GM12878 (cell line): ENCODE results near the gene PCDHGB2. TPM values are rescaled to one million over a fixed set of nuclear protein-coding genes. Genes with fewer than 3 reads are reported as not detected.

Source experiments
- ATAC-seq: fragments of 200-7000 bp; cut with Tn5 transposase; 3 replicates; pipeline ENCODE4 v1.9.1; 2020; ENCODE audit warnings: mild to moderate bottlenecking, moderate library complexity
- BruUV-seq: library from RNA; stranded (reverse); fragments of 400-500 nt; replicated peaks from 2 replicates; lab custom pipeline; 2021; lab: Mats Ljungman, UMichigan
- CTCF ChIA-PET: fragments of 300-600 bp; sonication (Branson Sonifier 250); formaldehyde crosslinking; extraction: SDS; loops from one replicate; lab custom pipeline; 2021; ENCODE audit warnings: inconsistent platforms; lab: Yijun Ruan, JAX
- POLR2A ChIA-PET: fragments of 350-600 bp; formaldehyde crosslinking; extraction: SDS; loops from one replicate; lab custom pipeline; 2021; ENCODE audit warnings: inconsistent platforms; lab: Charles Lee
- RAD21 ChIA-PET: fragments of 300-600 bp; sonication (Branson Sonifier 250); formaldehyde crosslinking; loops from one replicate; lab custom pipeline; 2023; ENCODE audit warnings: antibody characterized with exemption; ENCODE audit not compliant: unreplicated experiment; lab: Charles Lee
- SMC1A ChIA-PET: fragments of 300-600 bp; sonication (Branson Sonifier 250); formaldehyde crosslinking; loops from one replicate; lab custom pipeline; 2023; ENCODE audit not compliant: unreplicated experiment, uncharacterized antibody; lab: Charles Lee
- DNase-seq: peaks from one replicate; pipeline ENCODE4 v3.0.0-alpha.2; 2011; ENCODE audit warnings: low read depth, low spot score
- FAIRE-seq: peaks from 3 replicates; lab custom pipeline; 2011; peaks lifted over from hg19 to GRCh38; lab: Jason Lieb, UNC
- H2AFZ ChIP-seq: 2 replicates; pipeline ENCODE4 v1.6.0; 2011; ENCODE audit warnings: low read depth, low read length, control low read depth; ENCODE audit not compliant: control insufficient read depth
- H3K27ac ChIP-seq: 2 replicates; pipeline ENCODE4 v1.5.1; 2011; ENCODE audit warnings: control low read depth; ENCODE audit not compliant: control insufficient read depth, insufficient read depth
- H3K27me3 ChIP-seq, 2 experiments: replicated peaks in 1 of 2; 2 replicates each; pipeline versions ENCODE4 v1.6.0 to v1.6.1; 2011; ENCODE audit warnings: low read length in 1 of 2; ENCODE audit not compliant: control insufficient read depth in 2 of 2, insufficient read depth in 2 of 2
- H3K36me3 ChIP-seq, 2 experiments: 2 replicates each; pipeline ENCODE4 v1.5.1; 2011; ENCODE audit warnings: low read length in 1 of 2; ENCODE audit not compliant: control insufficient read depth in 2 of 2, insufficient read depth in 2 of 2
- H3K4me1 ChIP-seq: 2 replicates; pipeline ENCODE4 v1.6.1; 2011; ENCODE audit warnings: mild to moderate bottlenecking, low read length, moderate library complexity, mixed read lengths; ENCODE audit not compliant: control insufficient read depth, insufficient read depth
- H3K4me2 ChIP-seq: 2 replicates; pipeline ENCODE4 v1.6.0; 2011; ENCODE audit warnings: control low read depth; ENCODE audit not compliant: control insufficient read depth, insufficient read depth
- H3K4me3 ChIP-seq: fragments of 200-600 bp; sonication (generic); 2 replicates; pipeline ENCODE4 v1.5.1; 2016
- H3K79me2 ChIP-seq: 2 replicates; pipeline ENCODE4 v1.6.0; 2011; ENCODE audit warnings: low read length; ENCODE audit not compliant: control insufficient read depth, insufficient read depth
- H3K9ac ChIP-seq: 2 replicates; pipeline ENCODE4 v1.8.0; 2011; ENCODE audit warnings: low read length, control low read depth, mixed read lengths; ENCODE audit not compliant: control insufficient read depth, insufficient read depth
- H3K9me3 ChIP-seq: replicated peaks from 3 replicates; pipeline ENCODE4 v1.5.1; 2011; ENCODE audit warnings: mild to moderate bottlenecking, low read length; ENCODE audit not compliant: control insufficient read depth, insufficient read depth
- H4K20me1 ChIP-seq: 2 replicates; pipeline ENCODE4 v1.6.0; 2011; ENCODE audit not compliant: control insufficient read depth, insufficient read depth
- BCL11A ChIP-seq: IDR thresholded peaks from 2 replicates; pipeline ENCODE4 v1.6.1; 2011; ENCODE audit warnings: low read depth, low read length
- EZH2 ChIP-seq: IDR thresholded peaks from 2 replicates; pipeline ENCODE4 v1.6.1; 2012; ENCODE audit warnings: low read depth, mild to moderate bottlenecking, control low read depth, inconsistent platforms, low read length, borderline replicate concordance; ENCODE audit not compliant: control insufficient read depth
- FOXK2 ChIP-seq: fragments of 450-650 bp; IDR thresholded peaks from 2 replicates; pipeline ENCODE4 v1.6.1; 2017; ENCODE audit warnings: mild to moderate bottlenecking, moderate library complexity
- JUND ChIP-seq: IDR thresholded peaks from 2 replicates; pipeline ENCODE4 v1.6.1; 2012; ENCODE audit warnings: low read depth, mild to moderate bottlenecking, low read length, improper control_type of control experiment, moderate library complexity
- MYB ChIP-seq: fragments of 150-350 bp; IDR thresholded peaks from 2 replicates; pipeline ENCODE4 v1.6.1; 2014; ENCODE audit warnings: mild to moderate bottlenecking, low read depth, low read length, borderline replicate concordance
- NR2C2 ChIP-seq: IDR thresholded peaks from 2 replicates; pipeline ENCODE4 v1.6.1; 2011; ENCODE audit warnings: borderline replicate concordance, low read depth; ENCODE audit not compliant: control insufficient read depth, insufficient read length
- SRF ChIP-seq, 2 experiments: IDR thresholded peaks; 2 replicates each; pipeline ENCODE4 v1.6.1; 2011; ENCODE audit warnings: low read depth in 2 of 2, low read length in 2 of 2, mild to moderate bottlenecking in 1 of 2, moderate library complexity in 1 of 2
- SUPT20H ChIP-seq: IDR thresholded peaks from 2 replicates; pipeline ENCODE4 v1.6.1; 2011; ENCODE audit warnings: low read depth, mild to moderate bottlenecking, low read length, moderate library complexity, borderline replicate concordance; ENCODE audit not compliant: control insufficient read depth
- TBL1XR1 ChIP-seq: IDR thresholded peaks from 2 replicates; pipeline ENCODE4 v1.6.1; 2012; ENCODE audit warnings: low read depth, low read length, improper control_type of control experiment
- ZNF207 ChIP-seq: fragments of 450-650 bp; IDR thresholded peaks from 2 replicates; pipeline ENCODE4 v1.6.1; 2014; ENCODE audit warnings: antibody characterized with exemption, mild to moderate bottlenecking, borderline replicate concordance
- WGBS: methylation state at CpG from one replicate; pipeline ENCODE4 v1.1.6; 2016; ENCODE audit warnings: low lambda C conversion rate; ENCODE audit not compliant: insufficient replicate concordance, insufficient coverage; ENCODE audit errors: missing lambda C conversion rate; 5-methylcytosine and 5-hydroxymethylcytosine counted together
- in situ Hi-C: fragments of 300-500 bp; cut with MboI; formaldehyde crosslinking; loops from 9 replicates; pipeline ENCODE4 v1.14.3; 2018; ENCODE audit warnings: mixed read lengths
- intact Hi-C: fragments of 100-400 bp; cut with micrococcal nuclease; formaldehyde crosslinking; loops from one replicate; pipeline ENCODE4 v1.14.2; 2022; ENCODE audit not compliant: unreplicated experiment
- polyA plus RNA-seq, 11 experiments: library from polyadenylated mRNA; depleted of rRNA in 4 of 11; unstranded in 6 of 11; stranded (reverse) in 5 of 11; fragments of >200 nt; fragmentation: Nextera tagmentation in 4 of 11; fragmentation: Illumina TruSeq in 1 of 11; extraction: Ambion mirVana in 4 of 11; extraction: Trizol in 1 of 11; gene quantifications; 1 replicate in 1 of 11; 2 replicates in 10 of 11; pipeline versions ENCODE4 v1.2.1 to v1.2.3, GENCODE V29; 2011 to 2016; ENCODE audit warnings: inconsistent platforms in 2 of 11, missing spikeins in 2 of 11, low read depth in 1 of 11
- total RNA-seq, 4 experiments: library from RNA; depleted of rRNA in 3 of 4; stranded (reverse); fragments of >200 nt in 3 of 4; fragmentation: Illumina TruSeq in 1 of 4; extraction: Trizol in 1 of 4; gene quantifications; 2 replicates each; pipeline versions ENCODE4 v1.2.1 to v1.2.3, GENCODE V29; 2013 to 2021
- TF ChIP-seq, protein P1 (sequence below): fragments of 450-650 bp; IDR thresholded peaks from 2 replicates; pipeline ENCODE4 v1.6.1; 2017; ENCODE audit warnings: mild to moderate bottlenecking, low read depth, inconsistent platforms; ENCODE audit not compliant: poor library complexity, severe bottlenecking
- TF ChIP-seq, protein P2 (sequence below): fragments of 450-650 bp; conservative IDR thresholded peaks from 2 replicates; pipeline ENCODE4 v1.6.1; 2017; ENCODE audit warnings: mild to moderate bottlenecking, moderate library complexity
- TF ChIP-seq, protein P3 (sequence below): IDR thresholded peaks from 2 replicates; pipeline ENCODE4 v1.6.1; 2012; ENCODE audit warnings: low read depth, low read length, improper control_type of control experiment
- TF ChIP-seq, protein P4 (sequence below): IDR thresholded peaks from 2 replicates; pipeline ENCODE4 v1.6.1; 2011; ENCODE audit warnings: borderline replicate concordance, low read depth, mild to moderate bottlenecking, moderate library complexity, low read length; ENCODE audit not compliant: insufficient read depth, poor library complexity, severe bottlenecking

The PCDHGB2 gene
- total and polyA plus RNA-seq, 10 of the 15 experiments (the other 5 are each of a cell fraction or from before 2014, with no cell fraction given): 0.06 to 0.38 (median 0.19) TPM; not detected in 2

DNA sequence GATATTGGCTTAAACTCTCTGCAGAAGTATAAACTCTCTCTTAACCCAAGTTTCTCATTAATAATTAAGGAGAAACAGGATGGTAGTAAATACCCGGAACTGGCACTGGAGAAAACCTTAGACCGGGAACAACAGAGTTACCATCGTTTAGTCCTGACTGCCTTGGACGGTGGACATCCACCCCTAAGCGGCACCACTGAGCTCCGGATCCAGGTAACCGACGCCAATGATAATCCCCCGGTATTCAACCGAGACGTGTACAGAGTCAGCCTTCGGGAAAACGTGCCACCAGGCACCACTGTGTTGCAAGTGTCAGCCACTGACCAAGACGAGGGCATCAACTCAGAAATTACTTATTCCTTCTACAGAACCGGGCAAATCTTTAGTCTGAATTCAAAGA lies 38.8 kb downstream of the PCDHGB2 start:
- ChIA-PET POLR2A (no interaction called here), CTCF (interaction anchor here (0.9 to 1.7 kb wide), 3 partner anchors 14 to 136 kb away, joined by 3 to 8 read pairs (median 3); partner anchors contain the start of gene PCDHGA10), RAD21 (interaction anchor here (1.4 kb wide), 1 partner anchor 14 kb away, joined by 4 read pairs; the partner anchor contains the start of gene PCDHGA10), SMC1A (no interaction called here)
- TF ChIP-seq BCL11A (no peak), SUPT20H (no peak), FOXK2 (no peak), TBL1XR1 (no peak), ZNF207 (no peak), NR2C2 (no peak), JUND (no peak), MYB (no peak), SRF (IDR thresholded peaks at IDR 0.05; ENCODE audit: low read depth in 2 of 2, low read length in 2 of 2) (no peak), EZH2 (no peak)
- TF ChIP-seq, protein P1, sequence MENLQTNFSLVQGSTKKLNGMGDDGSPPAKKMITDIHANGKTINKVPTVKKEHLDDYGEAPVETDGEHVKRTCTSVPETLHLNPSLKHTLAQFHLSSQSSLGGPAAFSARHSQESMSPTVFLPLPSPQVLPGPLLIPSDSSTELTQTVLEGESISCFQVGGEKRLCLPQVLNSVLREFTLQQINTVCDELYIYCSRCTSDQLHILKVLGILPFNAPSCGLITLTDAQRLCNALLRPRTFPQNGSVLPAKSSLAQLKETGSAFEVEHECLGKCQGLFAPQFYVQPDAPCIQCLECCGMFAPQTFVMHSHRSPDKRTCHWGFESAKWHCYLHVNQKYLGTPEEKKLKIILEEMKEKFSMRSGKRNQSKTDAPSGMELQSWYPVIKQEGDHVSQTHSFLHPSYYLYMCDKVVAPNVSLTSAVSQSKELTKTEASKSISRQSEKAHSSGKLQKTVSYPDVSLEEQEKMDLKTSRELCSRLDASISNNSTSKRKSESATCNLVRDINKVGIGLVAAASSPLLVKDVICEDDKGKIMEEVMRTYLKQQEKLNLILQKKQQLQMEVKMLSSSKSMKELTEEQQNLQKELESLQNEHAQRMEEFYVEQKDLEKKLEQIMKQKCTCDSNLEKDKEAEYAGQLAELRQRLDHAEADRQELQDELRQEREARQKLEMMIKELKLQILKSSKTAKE: no peak
- TF ChIP-seq, protein P2, sequence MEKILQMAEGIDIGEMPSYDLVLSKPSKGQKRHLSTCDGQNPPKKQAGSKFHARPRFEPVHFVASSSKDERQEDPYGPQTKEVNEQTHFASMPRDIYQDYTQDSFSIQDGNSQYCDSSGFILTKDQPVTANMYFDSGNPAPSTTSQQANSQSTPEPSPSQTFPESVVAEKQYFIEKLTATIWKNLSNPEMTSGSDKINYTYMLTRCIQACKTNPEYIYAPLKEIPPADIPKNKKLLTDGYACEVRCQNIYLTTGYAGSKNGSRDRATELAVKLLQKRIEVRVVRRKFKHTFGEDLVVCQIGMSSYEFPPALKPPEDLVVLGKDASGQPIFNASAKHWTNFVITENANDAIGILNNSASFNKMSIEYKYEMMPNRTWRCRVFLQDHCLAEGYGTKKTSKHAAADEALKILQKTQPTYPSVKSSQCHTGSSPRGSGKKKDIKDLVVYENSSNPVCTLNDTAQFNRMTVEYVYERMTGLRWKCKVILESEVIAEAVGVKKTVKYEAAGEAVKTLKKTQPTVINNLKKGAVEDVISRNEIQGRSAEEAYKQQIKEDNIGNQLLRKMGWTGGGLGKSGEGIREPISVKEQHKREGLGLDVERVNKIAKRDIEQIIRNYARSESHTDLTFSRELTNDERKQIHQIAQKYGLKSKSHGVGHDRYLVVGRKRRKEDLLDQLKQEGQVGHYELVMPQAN: no peak
- TF ChIP-seq, protein P3, sequence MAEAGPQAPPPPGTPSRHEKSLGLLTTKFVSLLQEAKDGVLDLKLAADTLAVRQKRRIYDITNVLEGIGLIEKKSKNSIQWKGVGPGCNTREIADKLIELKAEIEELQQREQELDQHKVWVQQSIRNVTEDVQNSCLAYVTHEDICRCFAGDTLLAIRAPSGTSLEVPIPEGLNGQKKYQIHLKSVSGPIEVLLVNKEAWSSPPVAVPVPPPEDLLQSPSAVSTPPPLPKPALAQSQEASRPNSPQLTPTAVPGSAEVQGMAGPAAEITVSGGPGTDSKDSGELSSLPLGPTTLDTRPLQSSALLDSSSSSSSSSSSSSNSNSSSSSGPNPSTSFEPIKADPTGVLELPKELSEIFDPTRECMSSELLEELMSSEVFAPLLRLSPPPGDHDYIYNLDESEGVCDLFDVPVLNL: no peak
- TF ChIP-seq, protein P4, sequence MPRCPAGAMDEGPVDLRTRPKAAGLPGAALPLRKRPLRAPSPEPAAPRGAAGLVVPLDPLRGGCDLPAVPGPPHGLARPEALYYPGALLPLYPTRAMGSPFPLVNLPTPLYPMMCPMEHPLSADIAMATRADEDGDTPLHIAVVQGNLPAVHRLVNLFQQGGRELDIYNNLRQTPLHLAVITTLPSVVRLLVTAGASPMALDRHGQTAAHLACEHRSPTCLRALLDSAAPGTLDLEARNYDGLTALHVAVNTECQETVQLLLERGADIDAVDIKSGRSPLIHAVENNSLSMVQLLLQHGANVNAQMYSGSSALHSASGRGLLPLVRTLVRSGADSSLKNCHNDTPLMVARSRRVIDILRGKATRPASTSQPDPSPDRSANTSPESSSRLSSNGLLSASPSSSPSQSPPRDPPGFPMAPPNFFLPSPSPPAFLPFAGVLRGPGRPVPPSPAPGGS: no peak
- peaks cover 18% of the 10 kb centered on the region; the same call in 2 of the 3 replicates for H3K9me3 ChIP-seq
- DNase-seq (no peak), FAIRE-seq (no peak), ATAC-seq (no peak)
- no peaks in the 10 kb centered on the region for H3K36me3 ChIP-seq
- no peaks in the 10 kb centered on the region for H3K27me3 ChIP-seq
- H3K4me3 ChIP-seq: no peak overlapping the region
- H3K4me1 ChIP-seq: no peaks in the 10 kb centered on the region
- intact Hi-C loops: no loop called here
- no peaks in the 10 kb centered on the region for H4K20me1 ChIP-seq
- no peak overlapping the region for H3K9ac ChIP-seq
- in situ Hi-C loops: no loop called here
- H3K4me2 ChIP-seq: no peak overlapping the region
- no peak overlapping the region for H2AFZ ChIP-seq
- BruUV-seq: no TSS peak
- 83% methylated on average over 15 of the region's 15 CpGs for WGBS
- H3K27ac ChIP-seq: no peak overlapping the region
- no peaks in the 10 kb centered on the region for H3K79me2 ChIP-seq
